B cell (primary cell): ENCODE measurements around the gene HEPN1. TPM values are rescaled to one million over a fixed set of nuclear protein-coding genes. Genes with fewer than 3 reads are reported as not detected.

Experiments used
- ATAC-seq: fragments of 200-7000 bp; cut with Tn5 transposase; one replicate; pipeline ENCODE4 v1.10.0; 2021; ENCODE audit warnings: low read depth, mild to moderate bottlenecking, moderate number of reproducible peaks, moderate library complexity
- CTCF ChIA-PET: fragments of 350-600 bp; sonication (Branson Sonifier 250); formaldehyde crosslinking; loops from one replicate; lab custom pipeline; 2021; ENCODE audit warnings: antibody characterized with exemption, inconsistent platforms; lab: Charles Lee
- POLR2A ChIA-PET: fragments of 350-600 bp; sonication (Branson Sonifier 250); formaldehyde crosslinking; loops from one replicate; lab custom pipeline; 2021; ENCODE audit warnings: antibody characterized with exemption; lab: Charles Lee
- DNase-seq: peaks from one replicate; pipeline ENCODE4 v3.0.0; 2013
- H2AFZ ChIP-seq: 2 replicates; pipeline ENCODE4 v1.6.1; 2012; ENCODE audit warnings: mild to moderate bottlenecking, low read depth, low read length; ENCODE audit not compliant: insufficient read depth, poor library complexity, severe bottlenecking
- H3K27ac ChIP-seq, 2 donors: 1 replicate in 1 of 2; 2 replicates in 1 of 2; pipeline ENCODE4 v1.5.1; 2012 to 2013; ENCODE audit warnings: low read length in 2 of 2, mild to moderate bottlenecking in 2 of 2, moderate library complexity in 1 of 2
- H3K27me3 ChIP-seq, 4 experiments: fragments of 200-600 bp in 1 of 4; sonication (generic) in 1 of 4; replicated peaks in 1 of 4; 1 replicate in 2 of 4; 2 replicates in 2 of 4; pipeline versions ENCODE4 v1.6.1 to v1.7.0; 2013 to 2016; ENCODE audit warnings: low read length in 3 of 4, mild to moderate bottlenecking in 2 of 4, mixed read lengths in 1 of 4, moderate library complexity in 1 of 4; ENCODE audit not compliant: insufficient read depth in 4 of 4, control insufficient read depth in 3 of 4; ENCODE audit errors: control extremely low read depth in 1 of 4
- H3K36me3 ChIP-seq, 2 experiments: replicated peaks in 1 of 2; 1 replicate in 1 of 2; 2 replicates in 1 of 2; pipeline versions ENCODE4 v1.6.1 to v1.7.1; 2013; ENCODE audit warnings: low read length in 1 of 2; ENCODE audit not compliant: insufficient read depth in 2 of 2, control insufficient read depth in 1 of 2; ENCODE audit errors: control extremely low read depth in 1 of 2, extremely low read depth in 1 of 2
- H3K4me1 ChIP-seq, 2 donors: fragments of 200-600 bp in 1 of 2; sonication (generic) in 1 of 2; 1 replicate in 1 of 2; 2 replicates in 1 of 2; pipeline versions ENCODE4 v1.5.1 to v1.6.1; 2013 to 2017; ENCODE audit warnings: low read length in 2 of 2; ENCODE audit not compliant: control insufficient read depth in 2 of 2, insufficient read depth in 2 of 2
- H3K4me2 ChIP-seq: replicated peaks from 2 replicates; pipeline ENCODE3; 2012; ENCODE audit warnings: mild to moderate bottlenecking, low read depth, low read length; ENCODE audit not compliant: poor library complexity, severe bottlenecking
- H3K4me3 ChIP-seq, 5 experiments: fragments of 200-600 bp in 1 of 5; sonication (generic) in 1 of 5; 1 replicate in 3 of 5; 2 replicates in 2 of 5; pipeline versions ENCODE4 v1.5.1 to v1.7.0; 2011 to 2016; ENCODE audit warnings: low read length in 4 of 5, mild to moderate bottlenecking in 4 of 5, low read depth in 2 of 5, control low read depth in 1 of 5, moderate library complexity in 1 of 5; ENCODE audit not compliant: insufficient read depth in 1 of 5; ENCODE audit errors: control extremely low read depth in 1 of 5, extremely low read depth in 1 of 5
- H3K79me2 ChIP-seq: fragments of 200-600 bp; sonication (generic); one replicate; pipeline ENCODE4 v1.6.0; 2016; ENCODE audit warnings: low read length; ENCODE audit not compliant: control insufficient read depth, insufficient read depth
- H3K9ac ChIP-seq: fragments of 200-600 bp; sonication (generic); 2 replicates; pipeline ENCODE4 v1.6.1; 2017; ENCODE audit warnings: mild to moderate bottlenecking, low read length, moderate library complexity
- H3K9me3 ChIP-seq, 3 donors: one replicate each; pipeline versions ENCODE4 v1.6.1 to v1.7.1; 2013; ENCODE audit warnings: low read length in 2 of 3; ENCODE audit not compliant: control insufficient read depth in 2 of 3, insufficient read depth in 1 of 3; ENCODE audit errors: control extremely low read depth in 1 of 3
- H4K20me1 ChIP-seq: 2 replicates; pipeline ENCODE4 v1.6.0; 2012; ENCODE audit warnings: mild to moderate bottlenecking, low read length; ENCODE audit not compliant: insufficient read depth, control insufficient read depth, poor library complexity, severe bottlenecking
- H3K27ac Mint-ChIP-seq: one replicate; pipeline ENCODE4 v1.8.0; 2021; ENCODE audit warnings: mixed read lengths
- H3K27me3 Mint-ChIP-seq: one replicate; pipeline ENCODE4 v1.8.0; 2021; ENCODE audit warnings: mixed read lengths
- H3K4me1 Mint-ChIP-seq: one replicate; pipeline ENCODE4 v1.8.0; 2021; ENCODE audit warnings: mixed read lengths
- H3K4me3 Mint-ChIP-seq: one replicate; pipeline ENCODE4 v1.8.0; 2021; ENCODE audit warnings: mixed read lengths
- H3K9me3 Mint-ChIP-seq: one replicate; pipeline ENCODE4 v1.8.0; 2022; ENCODE audit warnings: mixed read lengths; ENCODE audit not compliant: insufficient read depth
- EZH2 ChIP-seq: IDR thresholded peaks from 2 replicates; pipeline ENCODE4 v1.6.1; 2012; ENCODE audit warnings: borderline replicate concordance, low read depth, mild to moderate bottlenecking, moderate library complexity, low read length; ENCODE audit not compliant: insufficient read depth, poor library complexity, severe bottlenecking
- WGBS: methylation state at CpG from one replicate; pipeline ENCODE4 v1.1.5; 2013; ENCODE audit warnings: missing lambda C conversion rate; ENCODE audit not compliant: insufficient coverage; 5-methylcytosine and 5-hydroxymethylcytosine counted together
- intact Hi-C: fragments of 100-400 bp; cut with micrococcal nuclease; formaldehyde crosslinking; loops from one replicate; pipeline ENCODE4 v1.10.0; 2022
- polyA plus RNA-seq: library from polyadenylated mRNA; depleted of rRNA; stranded (reverse); fragments of >200 nt; gene quantifications from 2 replicates; pipeline ENCODE4 v1.2.3, GENCODE V29; 2012
- total RNA-seq, 2 donors: library from RNA; stranded (reverse); fragments of 120-200 nt in 1 of 2; gene quantifications; 1 replicate in 1 of 2; 2 replicates in 1 of 2; pipeline versions ENCODE4 v1.2.3 to v1.2.4, GENCODE V29; 2013 to 2022
- TF ChIP-seq, protein P1 (sequence below): fragments of 200-600 bp; IDR thresholded peaks from one replicate; pipeline ENCODE4 v1.8.0; 2022; ENCODE audit warnings: antibody characterized with exemption, mild to moderate bottlenecking

The HEPN1 gene
- total and polyA plus RNA-seq, 2 donors (not counting 1 experiment from before 2014, with no cell fraction given): not detected

DNA sequence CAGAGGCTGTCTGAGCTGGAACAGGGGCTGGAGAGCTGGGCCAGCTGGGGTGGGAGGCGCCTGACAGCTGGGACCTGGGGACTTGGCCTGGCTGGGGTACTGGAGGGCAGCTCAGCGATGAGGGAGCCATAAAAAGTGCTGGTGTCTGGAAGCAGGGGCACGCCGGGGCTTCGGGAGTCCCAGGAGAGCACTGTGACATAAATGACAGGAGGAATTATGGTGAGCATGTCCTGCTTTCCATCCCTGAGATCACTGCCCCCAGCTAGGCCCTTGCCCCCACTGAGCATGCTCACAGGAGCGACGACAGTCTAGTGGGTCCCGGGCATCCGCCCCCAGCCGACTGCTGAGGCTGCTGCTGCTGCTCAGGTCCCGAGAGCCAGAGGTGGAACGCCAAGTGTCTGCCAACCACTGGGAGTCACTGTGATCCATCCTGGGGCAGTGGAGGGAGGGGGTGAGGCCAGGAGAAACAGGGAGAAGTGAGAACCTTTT is 27.6 kb upstream of the HEPN1 start:
- Histone ChIP-seq H3K27me3 (peaks cover 0 to 6% (median 2%) of the 10 kb centered on the region in 4 experiments), H3K27ac (no peak overlapping the region), H3K4me1 (no peaks in the 10 kb centered on the region), H3K36me3 (no peaks in the 10 kb centered on the region), H3K9me3 (peaks cover 0 to 4% (median 0%) of the 10 kb centered on the region in 3 donors), H3K4me2 (no peak overlapping the region), H3K4me3 (no peak overlapping the region), H3K9ac (no peak overlapping the region), H3K79me2 (no peaks in the 10 kb centered on the region), H2AFZ (no peak overlapping the region), H4K20me1 (no peaks in the 10 kb centered on the region)
- intact Hi-C loops: no loop called here
- Mint-ChIP-seq H3K27me3 (peaks cover 30% of the 10 kb centered on the region), H3K4me1 (no peaks in the 10 kb centered on the region), H3K9me3 (no peaks in the 10 kb centered on the region), H3K27ac (no peak overlapping the region), H3K4me3 (no peak overlapping the region)
- WGBS: 91% methylated on average over 12 of the region's 12 CpGs
- TF ChIP-seq EZH2: no peak
- TF ChIP-seq, protein P1, sequence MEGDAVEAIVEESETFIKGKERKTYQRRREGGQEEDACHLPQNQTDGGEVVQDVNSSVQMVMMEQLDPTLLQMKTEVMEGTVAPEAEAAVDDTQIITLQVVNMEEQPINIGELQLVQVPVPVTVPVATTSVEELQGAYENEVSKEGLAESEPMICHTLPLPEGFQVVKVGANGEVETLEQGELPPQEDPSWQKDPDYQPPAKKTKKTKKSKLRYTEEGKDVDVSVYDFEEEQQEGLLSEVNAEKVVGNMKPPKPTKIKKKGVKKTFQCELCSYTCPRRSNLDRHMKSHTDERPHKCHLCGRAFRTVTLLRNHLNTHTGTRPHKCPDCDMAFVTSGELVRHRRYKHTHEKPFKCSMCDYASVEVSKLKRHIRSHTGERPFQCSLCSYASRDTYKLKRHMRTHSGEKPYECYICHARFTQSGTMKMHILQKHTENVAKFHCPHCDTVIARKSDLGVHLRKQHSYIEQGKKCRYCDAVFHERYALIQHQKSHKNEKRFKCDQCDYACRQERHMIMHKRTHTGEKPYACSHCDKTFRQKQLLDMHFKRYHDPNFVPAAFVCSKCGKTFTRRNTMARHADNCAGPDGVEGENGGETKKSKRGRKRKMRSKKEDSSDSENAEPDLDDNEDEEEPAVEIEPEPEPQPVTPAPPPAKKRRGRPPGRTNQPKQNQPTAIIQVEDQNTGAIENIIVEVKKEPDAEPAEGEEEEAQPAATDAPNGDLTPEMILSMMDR: no peak
- ATAC-seq (no peak), DNase-seq (no peak)
- ChIA-PET CTCF (interaction anchor here (1.8 kb wide), 1 partner anchor 15 kb away, joined by 7 read pairs; no protein-coding TSS in a partner anchor), POLR2A (no interaction called here)

DNA sequence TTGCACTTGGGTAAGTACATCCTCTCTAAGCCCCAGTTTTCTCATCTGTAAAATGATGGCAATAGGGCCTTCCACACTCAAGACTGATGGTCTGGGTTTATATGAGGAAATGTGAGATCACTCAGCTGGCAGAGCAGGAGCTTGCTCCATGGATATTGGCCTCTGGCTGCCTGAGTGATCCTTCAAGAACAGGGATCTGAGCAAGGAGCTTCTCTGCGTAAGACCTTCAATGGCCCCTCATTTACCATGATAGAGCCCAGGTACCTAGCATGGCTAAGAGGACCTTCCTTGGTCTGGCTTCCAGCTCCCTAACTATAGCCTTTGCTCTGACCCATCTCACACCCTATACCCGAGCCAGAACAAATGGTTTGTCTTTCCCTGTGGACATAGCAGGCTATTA is 26.9 kb upstream of the HEPN1 start:
- TF ChIP-seq, protein P1: no peak
- no peak for TF ChIP-seq EZH2
- Mint-ChIP-seq H3K27me3 (peaks cover 33% of the 10 kb centered on the region), H3K4me3 (no peak overlapping the region), H3K4me1 (no peaks in the 10 kb centered on the region), H3K9me3 (no peaks in the 10 kb centered on the region), H3K27ac (no peak overlapping the region)
- POLR2A ChIA-PET: no interaction called here
- Histone ChIP-seq H3K4me1 (no peaks in the 10 kb centered on the region), H3K27me3 (peaks cover 0 to 6% (median 1%) of the 10 kb centered on the region in 4 experiments), H3K4me3 (no peak overlapping the region), H3K9me3 (no peaks in the 10 kb centered on the region), H4K20me1 (no peaks in the 10 kb centered on the region), H3K79me2 (no peaks in the 10 kb centered on the region), H3K27ac (no peak overlapping the region), H3K4me2 (no peak overlapping the region), H3K9ac (no peak overlapping the region), H3K36me3 (no peaks in the 10 kb centered on the region), H2AFZ (no peak overlapping the region)
- ATAC-seq (no peak), DNase-seq (no peak)
- CTCF ChIA-PET: interaction anchor here (1.8 kb wide), 1 partner anchor 16 kb away, joined by 7 read pairs; no protein-coding TSS in a partner anchor
- intact Hi-C loops: no loop called here
- WGBS: 100% methylated on average over 2 of the region's 2 CpGs
